Gastroesophageal sphincter (tissue), 4 donors: Measurements from ENCODE around the gene C12orf75. TPM values are rescaled to one million over a fixed set of nuclear protein-coding genes. Genes with fewer than 3 reads are reported as not detected.
"Not testable (repeated sequence)": the region's sequence is repeated elsewhere in the genome, so short reads cannot be mapped to it uniquely, and the experiment has no call there.

Source experiments
- ATAC-seq: fragments of 150-250 bp; one replicate; pipeline ENCODE4 v1.9.1; 2016; ENCODE audit warnings: mild to moderate bottlenecking, moderate library complexity
- H3K27ac ChIP-seq, 4 donors: fragments of 200-600 bp; sonication (generic) in 3 of 4; 1 replicate in 3 of 4; 2 replicates in 1 of 4; pipeline ENCODE4 v1.5.1; 2016 to 2019
- H3K27me3 ChIP-seq: fragments of 200-600 bp; sonication (generic); one replicate; pipeline ENCODE4 v1.5.1; 2019
- H3K36me3 ChIP-seq, 2 donors: fragments of 200-600 bp; sonication (generic); one replicate each; pipeline ENCODE4 v1.5.1; 2019; ENCODE audit warnings: control low read depth in 1 of 2
- H3K4me1 ChIP-seq, 3 donors: fragments of 200-600 bp; sonication (generic); 1 replicate in 2 of 3; 2 replicates in 1 of 3; pipeline ENCODE4 v1.5.1; 2016 to 2019; ENCODE audit warnings: control low read depth in 2 of 3
- H3K4me3 ChIP-seq, 2 donors: fragments of 200-600 bp; sonication (generic); one replicate each; pipeline ENCODE4 v1.5.1; 2019; ENCODE audit warnings: mild to moderate bottlenecking in 1 of 2, moderate library complexity in 1 of 2
- H3K9me3 ChIP-seq, 3 donors: fragments of 200-600 bp; sonication (generic); one replicate each; pipeline ENCODE4 v1.5.1; 2017 to 2019; ENCODE audit warnings: control low read depth in 2 of 3
- CTCF ChIP-seq, 4 experiments: fragments of 200-600 bp in 2 of 4; fragments of 450-650 bp in 2 of 4; sonication (generic) in 1 of 4; IDR thresholded peaks; one replicate each; pipeline ENCODE4 v1.5.1; 2017 to 2019; ENCODE audit warnings: antibody characterized with exemption in 4 of 4, mild to moderate bottlenecking in 2 of 4, moderate library complexity in 2 of 4
- EP300 ChIP-seq: sonication (generic); formaldehyde crosslinking; IDR thresholded peaks from one replicate; pipeline ENCODE4 v1.6.1; 2017; ENCODE audit warnings: antibody characterized with exemption, mild to moderate bottlenecking
- POLR2A ChIP-seq, 2 donors: fragments of 450-650 bp; IDR thresholded peaks; one replicate each; pipeline ENCODE4 v1.6.1; 2017; ENCODE audit warnings: antibody characterized with exemption in 2 of 2, mild to moderate bottlenecking in 2 of 2, moderate library complexity in 1 of 2
- POLR2AphosphoS5 ChIP-seq: sonication (generic); formaldehyde crosslinking; IDR thresholded peaks from one replicate; pipeline ENCODE4 v1.6.1; 2017; ENCODE audit warnings: antibody characterized with exemption
- WGBS, 2 donors: methylation state at CpG; one replicate each; pipeline ENCODE4 v1.1.5; 2018; ENCODE audit warnings: low coverage in 1 of 2; 5-methylcytosine and 5-hydroxymethylcytosine counted together
- total RNA-seq, 4 donors: library from RNA; depleted of rRNA; stranded (reverse); fragments of >200 nt; gene quantifications; one replicate each; pipeline ENCODE4 v1.1.0, GENCODE V29; 2016

Gene C12orf75
- total RNA-seq, 4 donors from 2014 or later: 1.9 to 4.3 (median 2.2) TPM; not detected in 1

GRCh38 chr12:105338966-105339365 lies 8.5 kb downstream of the C12orf75 start:
- H3K4me1 ChIP-seq: no peaks in the 10 kb centered on the region

GRCh38 chr12:105341010-105341409 lies 10.5 kb downstream of the C12orf75 start:
- H3K9me3 ChIP-seq: peaks cover 0 to 14% (median 0%) of the 10 kb centered on the region in 3 donors
- H3K4me1 ChIP-seq: no peaks in the 10 kb centered on the region
- H3K36me3 ChIP-seq: no peaks in the 10 kb centered on the region
- H3K27me3 ChIP-seq: no peaks in the 10 kb centered on the region
- H3K4me3 ChIP-seq: no peak overlapping the region
- no peak for TF ChIP-seq POLR2A (IDR thresholded peaks at IDR 0.05)
- TF ChIP-seq EP300: no peak
- no peak for TF ChIP-seq POLR2AphosphoS5
- TF ChIP-seq CTCF (IDR thresholded peaks at IDR 0.05): no peak
- ATAC-seq: no peak
- no peak overlapping the region for H3K27ac ChIP-seq
- 83 to 94% methylated on average over 1 to 2 of the region's 2 CpGs for WGBS, 2 donors

More at GRCh38 chr12:105338966-105339365, 8.5 kb downstream of the C12orf75 start:
- H3K9me3 ChIP-seq: peaks cover 0 to 14% (median 0%) of the 10 kb centered on the region in 3 donors
- no peak for ATAC-seq
- no peak overlapping the region for H3K4me3 ChIP-seq
- no peak overlapping the region for H3K27ac ChIP-seq
- peaks cover 9% of the 10 kb centered on the region for H3K27me3 ChIP-seq
- TF ChIP-seq POLR2AphosphoS5 (no peak), POLR2A (IDR thresholded peaks at IDR 0.05) (no peak), EP300 (no peak), CTCF (IDR thresholded peaks at IDR 0.05) (no peak)
- WGBS, 2 donors: 20 to 23% methylated on average over 1 of the region's 1 CpG
- no peaks in the 10 kb centered on the region for H3K36me3 ChIP-seq

- peaks cover 0 to 14% (median 0%) of the 10 kb centered on the region in 3 donors for H3K9me3 ChIP-seq
- not testable (repeated sequence) for H3K27me3 ChIP-seq, ATAC-seq, H3K4me3 ChIP-seq, H3K27ac ChIP-seq, H3K4me1 ChIP-seq, H3K36me3 ChIP-seq
- 100% methylated on average over 1 of the region's 1 CpG; no CpG with 5 or more reads in 1 of the 2 donors for WGBS, 2 donors
Observed at GRCh38 chr12:105341620-105342019, 11.1 kb downstream of the C12orf75 start.

GRCh38 chr12:105342464-105342863 lies 12.0 kb downstream of the C12orf75 start:
- ATAC-seq: no peak
- TF ChIP-seq POLR2A (IDR thresholded peaks at IDR 0.05) (no peak), CTCF (IDR thresholded peaks at IDR 0.05) (no peak)
- H3K4me1 ChIP-seq: no peaks in the 10 kb centered on the region
- no peaks in the 10 kb centered on the region for H3K36me3 ChIP-seq
- H3K4me3 ChIP-seq: no peak overlapping the region
- no peak overlapping the region for H3K27ac ChIP-seq
- H3K27me3 ChIP-seq: no peaks in the 10 kb centered on the region
- H3K9me3 ChIP-seq: peaks cover 0 to 14% (median 0%) of the 10 kb centered on the region in 3 donors

GRCh38 chr12:105343836-105344235 lies 13.3 kb downstream of the C12orf75 start:
- H3K4me3 ChIP-seq: no peak overlapping the region
- TF ChIP-seq CTCF (IDR thresholded peaks at IDR 0.05) (no peak), POLR2A (IDR thresholded peaks at IDR 0.05) (no peak), POLR2AphosphoS5 (no peak), EP300 (no peak)
- H3K4me1 ChIP-seq: no peaks in the 10 kb centered on the region
- no peaks in the 10 kb centered on the region for H3K27me3 ChIP-seq
- peaks cover 0 to 14% (median 0%) of the 10 kb centered on the region in 3 donors for H3K9me3 ChIP-seq
- no peak overlapping the region for H3K27ac ChIP-seq
- ATAC-seq: no peak
- 100% methylated on average over 1 of the region's 1 CpG; no CpG with 5 or more reads in 1 of the 2 donors for WGBS, 2 donors
- no peaks in the 10 kb centered on the region for H3K36me3 ChIP-seq
